ENCODE data around the gene FOXI1. TPM values are rescaled to one million over a fixed set of nuclear protein-coding genes. Genes with fewer than 3 reads are reported as not detected.

The FOXI1 gene
- total RNA-seq, 2 experiments from 2014 or later, result 0.28 TPM; not detected in 1

GRCh38 chr5:170095646-170096045 is 10.1 kb upstream of the FOXI1 start:
- peaks cover 0 to 6% of the 10 kb centered on the region in 2 experiments for H3K9me3 ChIP-seq (ENCODE audit: control insufficient read depth in 1 of 2, insufficient read depth in 1 of 2, low read length in 2 of 2)
- no peaks in the 10 kb centered on the region for H3K27me3 ChIP-seq (ENCODE audit: control insufficient read depth in 1 of 2, insufficient read depth in 2 of 2, low read length in 2 of 2)
- DNase-seq (peak in 1 of 14 experiments; percentile 20), ATAC-seq (ENCODE audit: poor library complexity) (no peak)
- no peak overlapping the region for H3K27ac ChIP-seq (ENCODE audit: low read depth in 1 of 2, low read length in 2 of 2)
- no peak overlapping the region for H3K4me3 Mint-ChIP-seq
- intact Hi-C loops (cut with DNase I, micrococcal nuclease), result no loop called here
- H3K4me3 ChIP-seq (ENCODE audit: low read length), result no peak overlapping the region
- no peak for TF ChIP-seq CTCF (IDR thresholded peaks at IDR 0.05)
- no peaks in the 10 kb centered on the region for H3K36me3 Mint-ChIP-seq (ENCODE audit: low read depth)
- peaks cover 10% of the 10 kb centered on the region for H3K27me3 Mint-ChIP-seq
- peaks cover 6% of the 10 kb centered on the region for H3K4me1 Mint-ChIP-seq (ENCODE audit: low read depth)
- CTCF ChIA-PET, result no interaction called here
- POLR2A ChIA-PET, result no interaction called here
- no peaks in the 10 kb centered on the region for H3K36me3 ChIP-seq (ENCODE audit: insufficient read depth, low read length)
- no peaks in the 10 kb centered on the region for H3K9me3 Mint-ChIP-seq
- peaks cover 2% of the 10 kb centered on the region for H3K4me1 ChIP-seq (ENCODE audit: insufficient read depth, low read length)
- H3K27ac Mint-ChIP-seq, result no peak overlapping the region

GRCh38 chr5:170097934-170098333 is 7.8 kb upstream of the FOXI1 start:
- TF ChIP-seq CTCF (IDR thresholded peaks at IDR 0.05), result no peak
- ChIA-PET CTCF (no interaction called here), POLR2A (no interaction called here)
- intact Hi-C loops (cut with DNase I, micrococcal nuclease), result no loop called here
- Histone ChIP-seq H3K4me1 (ENCODE audit: insufficient read depth, low read length) (peaks cover 2% of the 10 kb centered on the region), H3K36me3 (ENCODE audit: insufficient read depth, low read length) (no peaks in the 10 kb centered on the region), H3K4me3 (ENCODE audit: low read length) (no peak overlapping the region), H3K27me3 (ENCODE audit: control insufficient read depth in 1 of 2, insufficient read depth in 2 of 2, low read length in 2 of 2) (no peaks in the 10 kb centered on the region), H3K27ac (ENCODE audit: low read depth in 1 of 2, low read length in 2 of 2) (no peak overlapping the region), H3K9me3 (ENCODE audit: control insufficient read depth in 1 of 2, insufficient read depth in 1 of 2, low read length in 2 of 2) (peaks cover 0 to 6% of the 10 kb centered on the region in 2 experiments)
- DNase-seq (peak in 1 of 14 experiments; percentile 4), ATAC-seq (ENCODE audit: poor library complexity) (no peak)
- Mint-ChIP-seq H3K27me3 (peaks cover 10% of the 10 kb centered on the region), H3K27ac (no peak overlapping the region), H3K36me3 (ENCODE audit: low read depth) (no peaks in the 10 kb centered on the region), H3K4me3 (no peak overlapping the region), H3K9me3 (no peaks in the 10 kb centered on the region), H3K4me1 (ENCODE audit: low read depth) (peaks cover 6% of the 10 kb centered on the region)

- H3K27ac ChIP-seq (ENCODE audit: low read depth in 1 of 2, low read length in 2 of 2), result no peak overlapping the region
- ChIA-PET POLR2A (no interaction called here), CTCF (no interaction called here)
- peaks cover 20% of the 10 kb centered on the region for H3K27me3 Mint-ChIP-seq
- peak; percentile 67 for TF ChIP-seq CTCF (IDR thresholded peaks at IDR 0.05)
- peak; percentile 48 to 79 (median 60) for DNase-seq
- no peaks in the 10 kb centered on the region for H3K36me3 ChIP-seq (ENCODE audit: insufficient read depth, low read length)
- H3K4me3 Mint-ChIP-seq, result no peak overlapping the region
- no peak overlapping the region for H3K27ac Mint-ChIP-seq
- no peaks in the 10 kb centered on the region for H3K27me3 ChIP-seq (ENCODE audit: control insufficient read depth in 1 of 2, insufficient read depth in 2 of 2, low read length in 2 of 2)
- H3K9me3 ChIP-seq (ENCODE audit: control insufficient read depth in 1 of 2, insufficient read depth in 1 of 2, low read length in 2 of 2), result peaks cover 0 to 10% of the 10 kb centered on the region in 2 experiments
- ATAC-seq (ENCODE audit: poor library complexity), result peak; percentile 56
- intact Hi-C loops (cut with DNase I, micrococcal nuclease), result loop anchor here (1.0 to 10.0 kb wide), 8 partner anchors 116 to 1244 kb away; no protein-coding TSS in a partner anchor
- no peaks in the 10 kb centered on the region for H3K4me1 Mint-ChIP-seq (ENCODE audit: low read depth)
- no peaks in the 10 kb centered on the region for H3K36me3 Mint-ChIP-seq (ENCODE audit: low read depth)
- no peaks in the 10 kb centered on the region for H3K9me3 Mint-ChIP-seq
- no peak overlapping the region for H3K4me3 ChIP-seq (ENCODE audit: low read length)
- peaks cover 2% of the 10 kb centered on the region for H3K4me1 ChIP-seq (ENCODE audit: insufficient read depth, low read length)
These were observed 5.4 kb upstream of the FOXI1 start for GRCh38 chr5:170100066-170100943.

Data from CD4-positive, alpha-beta T cell (primary cell).